NCI-H526 (cell line): Measurements from ENCODE around the gene ZNF385D.
"Not testable (repeated sequence)": the region's sequence is repeated elsewhere in the genome, so short reads cannot be mapped to it uniquely, and the experiment has no call there.

Source experiments
- DNase-seq, 2 experiments: peaks; one replicate each; lab custom pipeline; 2025; lab: John Stamatoyannopoulos, UW

The ZNF385D gene

GRCh38 chr3:21509731-21510470 lies 241.1 kb downstream of the ZNF385D start:
- no peak for DNase-seq

- DNase-seq = no peak
Observed at GRCh38 chr3:21508246-21508645, 242.8 kb downstream of the ZNF385D start.

GRCh38 chr3:21505711-21506460 lies 245.1 kb downstream of the ZNF385D start:
- no peak for DNase-seq

- DNase-seq = no peak
Observed at GRCh38 chr3:21502656-21503055, 248.4 kb downstream of the ZNF385D start.

GRCh38 chr3:21500834-21501233 lies 250.2 kb downstream of the ZNF385D start:
- DNase-seq = no peak

- DNase-seq = not testable (repeated sequence)
Observed at GRCh38 chr3:21490671-21491070, 260.3 kb downstream of the ZNF385D start.

- DNase-seq = no peak
Observed at GRCh38 chr3:21487520-21487919, 263.5 kb downstream of the ZNF385D start.

- DNase-seq = not testable (repeated sequence)
Observed at GRCh38 chr3:21486024-21486935, 264.7 kb downstream of the ZNF385D start.

- no peak for DNase-seq
Observed at GRCh38 chr3:21484828-21485144, 266.2 kb downstream of the ZNF385D start.

- DNase-seq = peak; percentile 53 to 73
Observed at GRCh38 chr3:21484057-21484827, 266.8 kb downstream of the ZNF385D start.

- no peak for DNase-seq
Observed at GRCh38 chr3:21481991-21482390, 269.0 kb downstream of the ZNF385D start.

- peak; percentile 58 to 62 for DNase-seq
Observed at GRCh38 chr3:21477541-21478288, 273.3 kb downstream of the ZNF385D start.

GRCh38 chr3:21466476-21466875 lies 284.5 kb downstream of the ZNF385D start:
- DNase-seq = no peak

GRCh38 chr3:21464746-21465145 lies 286.3 kb downstream of the ZNF385D start:
- DNase-seq = no peak

- DNase-seq = no peak
Observed at GRCh38 chr3:21463319-21463718, 287.7 kb downstream of the ZNF385D start.

- DNase-seq = no peak
Observed at GRCh38 chr3:21462141-21462540, 288.9 kb downstream of the ZNF385D start.

- DNase-seq = no peak
Observed at GRCh38 chr3:21457084-21457483, 293.9 kb downstream of the ZNF385D start.

GRCh38 chr3:21449738-21450137 lies 301.3 kb downstream of the ZNF385D start:
- no peak for DNase-seq

GRCh38 chr3:21447476-21448151 lies 303.4 kb downstream of the ZNF385D start:
- DNase-seq = no peak

- no peak for DNase-seq
Observed at GRCh38 chr3:21446945-21447475, 304.0 kb downstream of the ZNF385D start.
